ENCODE data around the gene CDHR2. TPM values are rescaled to one million over a fixed set of nuclear protein-coding genes. Genes with fewer than 3 reads are reported as not detected.
A peak's percentile ranks its signal among the peaks of the same experiment; 100 is the strongest.

The CDHR2 gene
- total and polyA plus RNA-seq, 11 donors: 0.07 to 0.67 (median 0.35) TPM; not detected in 6

- Histone ChIP-seq H3K36me3 (peaks cover 0 to 53% (median 48%) of the 10 kb centered on the region in 9 donors), H3K4me1 (peaks cover 0 to 49% (median 28%) of the 10 kb centered on the region in 12 donors), H3K4me3 (no peak overlapping the region), H3K27ac (no peak overlapping the region), H3K27me3 (no peaks in the 10 kb centered on the region), H3K9me3 (no peaks in the 10 kb centered on the region)
- intact Hi-C loops (cut with DNase I): loop anchor here in 1 of 10 donors (2.0 kb wide), 1 partner anchor 78 kb away; no protein-coding TSS in a partner anchor
- TF ChIP-seq CTCF (IDR thresholded peaks at IDR 0.05) (no peak), POLR2A (IDR thresholded peaks at IDR 0.05) (no peak)
- WGBS, 4 donors: 67 to 72% (median 69%) methylated on average over 7 to 11 of the region's 11 CpGs
- ATAC-seq (peak in 1 of 4 donors; percentile 18), DNase-seq (no peak)
Measured at GRCh38 chr5:176528301-176528700, 20.8 kb upstream of the CDHR2 start.

- no peaks in the 10 kb centered on the region for H3K9me3 ChIP-seq
- no peak overlapping the region for H3K27ac ChIP-seq
- WGBS, 4 donors: 53 to 74% (median 66%) methylated on average over 2 to 17 of the region's 17 CpGs
- peaks cover 0 to 53% (median 48%) of the 10 kb centered on the region in 9 donors for H3K36me3 ChIP-seq
- intact Hi-C loops (cut with DNase I): loop anchor here in 1 of 10 donors (2.0 kb wide), 1 partner anchor 78 kb away; no protein-coding TSS in a partner anchor
- ATAC-seq: peak in 1 of 4 donors; percentile 5
- no peak overlapping the region for H3K4me3 ChIP-seq
- H3K4me1 ChIP-seq: peaks cover 0 to 54% (median 32%) of the 10 kb centered on the region in 12 donors
- TF ChIP-seq POLR2A (IDR thresholded peaks at IDR 0.05) (no peak), CTCF (IDR thresholded peaks at IDR 0.05) (no peak)
- DNase-seq: no peak
- no peaks in the 10 kb centered on the region for H3K27me3 ChIP-seq
Measured at GRCh38 chr5:176528761-176529115, 20.4 kb upstream of the CDHR2 start.

GRCh38 chr5:176529116-176529740 is 19.9 kb upstream of the CDHR2 start:
- TF ChIP-seq POLR2A (IDR thresholded peaks at IDR 0.05) (no peak), CTCF (IDR thresholded peaks at IDR 0.05) (no peak)
- Histone ChIP-seq H3K9me3 (no peaks in the 10 kb centered on the region), H3K36me3 (peaks cover 0 to 53% (median 48%) of the 10 kb centered on the region in 9 donors), H3K27me3 (no peaks in the 10 kb centered on the region), H3K27ac (peak overlapping the region in 1 of 12 donors; percentile 52), H3K4me1 (peaks cover 2 to 58% (median 37%) of the 10 kb centered on the region in 12 donors), H3K4me3 (no peak overlapping the region)
- WGBS, 4 donors: 85 to 93% (median 89%) methylated on average over 9 to 26 of the region's 26 CpGs
- peak in 1 of 5 donors; percentile 33 for DNase-seq
- intact Hi-C loops (cut with DNase I): loop anchor here in 1 of 10 donors (2.0 kb wide), 1 partner anchor 78 kb away; no protein-coding TSS in a partner anchor
- no peak for ATAC-seq

GRCh38 chr5:176529741-176530141 is 19.4 kb upstream of the CDHR2 start:
- peaks cover 0 to 53% (median 48%) of the 10 kb centered on the region in 9 donors for H3K36me3 ChIP-seq

More at GRCh38 chr5:176529741-176530141, 19.4 kb upstream of the CDHR2 start:
- Histone ChIP-seq H3K9me3 (no peaks in the 10 kb centered on the region), H3K27me3 (no peaks in the 10 kb centered on the region), H3K4me1 (peaks cover 7 to 64% (median 42%) of the 10 kb centered on the region in 12 donors), H3K27ac (peak overlapping the region in 1 of 12 donors; percentile 52), H3K4me3 (no peak overlapping the region)
- intact Hi-C loops (cut with DNase I): loop anchor here in 4 of 10 donors (2.0 to 10.0 kb wide), 5 partner anchors 79 to 475 kb away; partner anchors contain the start of genes ARL10 (in 1 of the 4), CLTB (in 1 of the 4), HIGD2A (in 1 of the 4) and KIAA1191 (in 1 of the 4)
- WGBS, 4 donors: 70 to 82% (median 77%) methylated on average over 7 to 11 of the region's 11 CpGs
- ATAC-seq: no peak
- no peak for DNase-seq
- TF ChIP-seq CTCF (IDR thresholded peaks at IDR 0.05): no peak
- TF ChIP-seq POLR2A (IDR thresholded peaks at IDR 0.05): no peak

All from heart left ventricle (tissue), 16 donors.